CD14-positive monocyte (primary cell): ENCODE results near the gene TUT1. TPM values are rescaled to one million over a fixed set of nuclear protein-coding genes. Genes with fewer than 3 reads are reported as not detected.

Source experiments
- DNase-seq, 3 donors: peaks; one replicate each; pipeline ENCODE4 v3.0.0-alpha.2; 2011 to 2022
- H2AFZ ChIP-seq: 2 replicates; pipeline ENCODE4 v1.6.0; 2012; ENCODE audit warnings: mild to moderate bottlenecking, low read depth, low read length, inconsistent platforms; ENCODE audit not compliant: insufficient read depth, poor library complexity, severe bottlenecking
- H3K27ac ChIP-seq, 2 donors: 1 replicate in 1 of 2; 2 replicates in 1 of 2; pipeline ENCODE4 v1.5.1; 2012 to 2013; ENCODE audit warnings: low read length in 2 of 2, control low read depth in 1 of 2, inconsistent platforms in 1 of 2, low read depth in 1 of 2, mild to moderate bottlenecking in 1 of 2
- H3K27me3 ChIP-seq, 2 donors: one replicate each; pipeline versions ENCODE4 v1.6.0 to v1.6.1; 2011 to 2013; ENCODE audit warnings: low read length in 2 of 2; ENCODE audit not compliant: control insufficient read depth in 2 of 2, insufficient read depth in 2 of 2
- H3K36me3 ChIP-seq, 2 donors: replicated peaks in 1 of 2; 1 replicate in 1 of 2; 2 replicates in 1 of 2; pipeline versions ENCODE4 v1.5.1 to v1.6.1; 2012 to 2013; ENCODE audit warnings: low read length in 2 of 2, control low read depth in 1 of 2, inconsistent platforms in 1 of 2, mild to moderate bottlenecking in 1 of 2; ENCODE audit not compliant: insufficient read depth in 2 of 2, control insufficient read depth in 1 of 2
- H3K4me1 ChIP-seq, 2 donors: 1 replicate in 1 of 2; 2 replicates in 1 of 2; pipeline versions ENCODE4 v1.5.1 to v1.6.1; 2012 to 2013; ENCODE audit warnings: low read length in 2 of 2, control low read depth in 1 of 2, inconsistent platforms in 1 of 2, mild to moderate bottlenecking in 1 of 2, moderate library complexity in 1 of 2; ENCODE audit not compliant: insufficient read depth in 2 of 2, control insufficient read depth in 1 of 2
- H3K4me2 ChIP-seq: replicated peaks from 2 replicates; pipeline ENCODE3; 2012; ENCODE audit warnings: low read length, moderate library complexity, mild to moderate bottlenecking; ENCODE audit not compliant: poor library complexity, severe bottlenecking; ENCODE audit errors: extremely low read depth
- H3K4me3 ChIP-seq, 3 experiments: fragments of 200-600 bp in 1 of 3; sonication (generic) in 1 of 3; replicated peaks in 1 of 3; 1 replicate in 2 of 3; 2 replicates in 1 of 3; pipeline ENCODE4 v1.5.1; 2011 to 2013; ENCODE audit warnings: low read length in 3 of 3, mild to moderate bottlenecking in 3 of 3, control low read depth in 2 of 3, low read depth in 2 of 3, inconsistent platforms in 1 of 3, moderate library complexity in 1 of 3
- H3K79me2 ChIP-seq: 2 replicates; pipeline ENCODE4 v1.6.0; 2012; ENCODE audit warnings: mild to moderate bottlenecking, control low read depth, inconsistent platforms, low read length, moderate library complexity; ENCODE audit not compliant: insufficient read depth
- H3K9ac ChIP-seq: 2 replicates; pipeline ENCODE4 v1.6.0; 2017; ENCODE audit warnings: low read length, mild to moderate bottlenecking; ENCODE audit not compliant: insufficient read depth, poor library complexity, severe bottlenecking
- H3K9me3 ChIP-seq, 2 donors: replicated peaks in 1 of 2; 1 replicate in 1 of 2; 2 replicates in 1 of 2; pipeline versions ENCODE4 v1.5.1 to v1.6.1; 2012 to 2013; ENCODE audit warnings: low read length in 2 of 2, control low read depth in 1 of 2; ENCODE audit not compliant: control insufficient read depth in 1 of 2, insufficient read depth in 1 of 2
- H4K20me1 ChIP-seq: 2 replicates; pipeline ENCODE4 v1.6.0; 2012; ENCODE audit warnings: mild to moderate bottlenecking, low read length, control low read depth, moderate library complexity; ENCODE audit not compliant: insufficient read depth
- H3K27ac Mint-ChIP-seq, 7 donors: one replicate each; pipeline ENCODE4 v1.8.0; 2020; ENCODE audit warnings: mild to moderate bottlenecking in 7 of 7, mixed read lengths in 7 of 7, moderate library complexity in 6 of 7, inconsistent platforms in 2 of 7
- H3K27me3 Mint-ChIP-seq, 3 donors: one replicate each; pipeline ENCODE4 v1.8.0; 2021 to 2022; ENCODE audit warnings: low read depth in 3 of 3, mild to moderate bottlenecking in 3 of 3, mixed read lengths in 3 of 3, moderate library complexity in 3 of 3, inconsistent platforms in 1 of 3
- H3K36me3 Mint-ChIP-seq, 2 donors: one replicate each; pipeline ENCODE4 v1.8.0; 2020; ENCODE audit warnings: mixed read lengths in 2 of 2, inconsistent platforms in 1 of 2, mild to moderate bottlenecking in 1 of 2
- H3K4me1 Mint-ChIP-seq: one replicate; pipeline ENCODE4 v1.8.0; 2020; ENCODE audit warnings: mild to moderate bottlenecking, mixed read lengths
- H3K4me3 Mint-ChIP-seq, 2 donors: one replicate each; pipeline ENCODE4 v1.8.0; 2020; ENCODE audit warnings: mild to moderate bottlenecking in 2 of 2, mixed read lengths in 2 of 2, moderate library complexity in 1 of 2
- H3K9me3 Mint-ChIP-seq, 7 donors: one replicate each; pipeline ENCODE4 v1.8.0; 2020 to 2022; ENCODE audit warnings: mixed read lengths in 7 of 7, mild to moderate bottlenecking in 6 of 7, moderate library complexity in 6 of 7, inconsistent platforms in 2 of 7
- WGBS: methylation state at CpG from one replicate; pipeline ENCODE4 v1.1.5; 2013; ENCODE audit warnings: missing lambda C conversion rate; ENCODE audit not compliant: insufficient coverage; 5-methylcytosine and 5-hydroxymethylcytosine counted together
- intact Hi-C, 2 donors: fragments of 100-400 bp; cut with micrococcal nuclease; formaldehyde crosslinking; loops; one replicate each; pipeline versions ENCODE4 v1.15.0 to v1.15.1; 2023
- polyA plus RNA-seq, 3 donors: library from polyadenylated mRNA; depleted of rRNA in 1 of 3; unstranded in 2 of 3; stranded (reverse) in 1 of 3; fragments of 300-500 nt in 2 of 3; fragments of >200 nt in 1 of 3; fragmentation: Illumina TruSeq in 2 of 3; gene quantifications; 1 replicate in 2 of 3; 2 replicates in 1 of 3; pipeline ENCODE4 v1.2.3, GENCODE V29; 2012 to 2021
- TF ChIP-seq, protein P1 (sequence below): fragments of 200-600 bp; IDR thresholded peaks from one replicate; pipeline ENCODE4 v1.8.0; 2022; ENCODE audit warnings: antibody characterized with exemption, mild to moderate bottlenecking

Gene TUT1
- polyA plus RNA-seq, 3 donors, result 1.8 to 16.3 (median 2.1) TPM

DNA sequence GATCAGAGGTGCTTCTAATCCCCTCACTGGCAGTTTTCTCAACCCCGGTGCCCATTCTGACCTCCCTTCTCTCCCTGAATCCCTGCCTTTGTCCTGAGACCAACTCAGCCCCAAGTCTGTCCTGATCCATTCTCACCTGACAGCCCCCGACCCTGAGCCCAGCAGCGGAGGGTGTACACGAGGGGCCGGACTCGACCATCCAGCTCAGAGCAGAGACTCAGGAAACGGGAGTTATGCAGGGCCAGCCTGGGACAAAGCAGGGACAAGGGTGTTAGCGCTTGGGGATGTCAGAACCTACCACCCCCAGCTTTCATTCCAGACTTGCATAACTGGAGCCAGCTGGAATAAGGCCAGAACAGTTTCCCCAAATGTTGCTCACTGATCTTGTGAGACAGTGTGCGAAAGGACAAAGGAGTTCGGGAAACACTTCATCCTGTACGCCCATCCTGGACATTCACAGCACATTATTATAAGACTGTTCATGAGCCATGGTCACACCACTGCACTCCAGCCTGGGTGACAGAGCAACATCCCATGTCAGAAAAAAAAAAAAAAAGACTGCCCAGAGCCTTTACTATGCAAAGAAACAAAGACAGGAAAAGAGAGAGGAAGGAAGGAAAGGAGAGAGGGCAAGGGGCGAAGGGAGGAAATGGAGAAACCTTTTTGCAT, 14.1 kb downstream of the TUT1 start:
- Mint-ChIP-seq H3K9me3 (peaks cover 0 to 2% (median 0%) of the 10 kb centered on the region in 7 donors), H3K4me3 (no peak overlapping the region), H3K36me3 (peaks cover 39 to 61% of the 10 kb centered on the region in 2 donors), H3K4me1 (peaks cover 29% of the 10 kb centered on the region), H3K27me3 (no peaks in the 10 kb centered on the region), H3K27ac (peak overlapping the region in 2 of 7 donors; percentile 66 to 69)
- no peak for DNase-seq
- TF ChIP-seq, protein P1, sequence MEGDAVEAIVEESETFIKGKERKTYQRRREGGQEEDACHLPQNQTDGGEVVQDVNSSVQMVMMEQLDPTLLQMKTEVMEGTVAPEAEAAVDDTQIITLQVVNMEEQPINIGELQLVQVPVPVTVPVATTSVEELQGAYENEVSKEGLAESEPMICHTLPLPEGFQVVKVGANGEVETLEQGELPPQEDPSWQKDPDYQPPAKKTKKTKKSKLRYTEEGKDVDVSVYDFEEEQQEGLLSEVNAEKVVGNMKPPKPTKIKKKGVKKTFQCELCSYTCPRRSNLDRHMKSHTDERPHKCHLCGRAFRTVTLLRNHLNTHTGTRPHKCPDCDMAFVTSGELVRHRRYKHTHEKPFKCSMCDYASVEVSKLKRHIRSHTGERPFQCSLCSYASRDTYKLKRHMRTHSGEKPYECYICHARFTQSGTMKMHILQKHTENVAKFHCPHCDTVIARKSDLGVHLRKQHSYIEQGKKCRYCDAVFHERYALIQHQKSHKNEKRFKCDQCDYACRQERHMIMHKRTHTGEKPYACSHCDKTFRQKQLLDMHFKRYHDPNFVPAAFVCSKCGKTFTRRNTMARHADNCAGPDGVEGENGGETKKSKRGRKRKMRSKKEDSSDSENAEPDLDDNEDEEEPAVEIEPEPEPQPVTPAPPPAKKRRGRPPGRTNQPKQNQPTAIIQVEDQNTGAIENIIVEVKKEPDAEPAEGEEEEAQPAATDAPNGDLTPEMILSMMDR, result no peak
- Histone ChIP-seq H3K4me3 (no peak overlapping the region), H3K79me2 (peaks cover 36% of the 10 kb centered on the region), H3K4me1 (peaks cover 22 to 27% of the 10 kb centered on the region in 2 donors), H3K9me3 (no peaks in the 10 kb centered on the region), H4K20me1 (peaks cover 9% of the 10 kb centered on the region), H3K36me3 (peaks cover 41 to 61% of the 10 kb centered on the region in 2 donors), H2AFZ (no peak overlapping the region), H3K9ac (no peak overlapping the region), H3K27me3 (no peaks in the 10 kb centered on the region), H3K27ac (no peak overlapping the region), H3K4me2 (no peak overlapping the region)
- 95% methylated on average over 9 of the region's 12 CpGs for WGBS
- intact Hi-C loops, result no loop called here

DNA sequence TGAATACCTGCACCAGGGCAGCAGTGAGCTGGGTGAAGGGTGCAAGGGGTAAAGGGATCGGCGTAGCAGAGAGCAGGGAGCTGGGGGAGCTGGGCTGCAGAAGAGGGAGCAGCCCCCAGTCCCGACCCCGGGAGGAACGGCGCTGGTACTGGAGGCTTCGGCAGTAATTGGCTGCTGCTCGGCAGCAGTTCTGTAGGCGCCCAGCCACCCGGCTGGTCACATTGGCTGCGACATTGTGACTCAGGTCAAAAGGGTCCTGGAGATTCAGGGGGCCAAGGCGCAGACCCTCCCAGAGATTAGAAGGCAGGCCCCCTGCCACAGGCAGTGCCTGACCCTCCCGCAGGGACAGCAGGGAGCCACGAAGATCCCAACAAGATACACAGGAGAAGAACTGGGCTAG, 15.5 kb downstream of the TUT1 start:
- peaks cover 44 to 61% of the 10 kb centered on the region in 2 donors for H3K36me3 ChIP-seq
- H3K27ac ChIP-seq, result no peak overlapping the region
- DNase-seq, result no peak
- no peaks in the 10 kb centered on the region for H3K27me3 ChIP-seq
- peaks cover 0 to 2% (median 0%) of the 10 kb centered on the region in 7 donors for H3K9me3 Mint-ChIP-seq
- intact Hi-C loops, result loop anchor here (2.0 kb wide), 1 partner anchor 15 kb away; the partner anchor contains the start of gene TUT1 (in 2 of the 2)
- peaks cover 42 to 61% of the 10 kb centered on the region in 2 donors for H3K36me3 Mint-ChIP-seq
- H3K9me3 ChIP-seq, result no peaks in the 10 kb centered on the region
- 97% methylated on average over 12 of the region's 14 CpGs for WGBS
- H2AFZ ChIP-seq, result no peak overlapping the region
- H3K4me3 ChIP-seq, result no peak overlapping the region
- peaks cover 22 to 29% of the 10 kb centered on the region in 2 donors for H3K4me1 ChIP-seq
- peaks cover 22% of the 10 kb centered on the region for H4K20me1 ChIP-seq
- H3K9ac ChIP-seq, result no peak overlapping the region
- H3K4me1 Mint-ChIP-seq, result peaks cover 41% of the 10 kb centered on the region
- H3K27me3 Mint-ChIP-seq, result peaks cover 0 to 2% (median 0%) of the 10 kb centered on the region in 3 donors
- no peak overlapping the region for H3K4me2 ChIP-seq
- peaks cover 49% of the 10 kb centered on the region for H3K79me2 ChIP-seq
- TF ChIP-seq, protein P1, result no peak
- peak overlapping the region in 2 of 7 donors; percentile 13 to 21 for H3K27ac Mint-ChIP-seq
- no peak overlapping the region for H3K4me3 Mint-ChIP-seq
